Uterus (tissue), 2 donors: ENCODE results near the gene PPEF2.

Experiments
- CTCF ChIP-seq, 4 experiments: fragments of 200-600 bp in 2 of 4; fragments of 450-650 bp in 2 of 4; sonication (generic) in 2 of 4; IDR thresholded peaks; one replicate each; pipeline ENCODE4 v1.5.1; 2016 to 2019; ENCODE audit warnings: antibody characterized with exemption in 4 of 4, mild to moderate bottlenecking in 2 of 4, moderate library complexity in 1 of 4
- POLR2A ChIP-seq, 2 donors: fragments of 450-650 bp; IDR thresholded peaks; one replicate each; pipeline ENCODE4 v1.6.1; 2016; ENCODE audit warnings: antibody characterized with exemption in 2 of 2, mild to moderate bottlenecking in 1 of 2, moderate library complexity in 1 of 2

DNA sequence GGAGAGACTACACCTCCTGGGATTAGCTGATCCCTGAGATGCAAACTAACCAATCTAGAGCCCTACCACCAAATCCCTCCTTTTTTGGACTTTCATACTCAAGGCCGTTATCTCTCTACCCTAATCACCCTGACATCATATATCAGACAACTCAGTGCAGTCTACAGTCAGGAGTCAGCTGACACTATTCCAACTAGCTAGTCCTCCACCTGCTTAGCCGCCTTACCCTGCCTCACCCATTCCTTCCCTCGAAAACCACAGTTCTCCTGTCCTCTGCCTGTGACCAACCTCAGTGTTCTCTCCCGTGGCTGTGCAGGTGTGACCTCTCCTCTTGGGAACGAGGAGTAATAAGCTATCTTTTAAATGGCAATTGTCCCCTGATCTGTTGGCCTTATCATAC is 1.8 kb upstream of the PPEF2 start:
- TF ChIP-seq CTCF (IDR thresholded peaks at IDR 0.05) (no peak), POLR2A (IDR thresholded peaks at IDR 0.05) (no peak)
